DND-41 (cell line): Measurements from ENCODE around the gene LRRFIP2.
"Not testable (repeated sequence)": the region's sequence is repeated elsewhere in the genome, so short reads cannot be mapped to it uniquely, and the experiment has no call there.

Experiments used
- ATAC-seq: fragments of 200-7000 bp; cut with Tn5 transposase; 3 replicates; pipeline ENCODE4 v1.9.1; 2021; ENCODE audit warnings: low read depth; ENCODE audit not compliant: insufficient read depth
- DNase-seq: peaks from one replicate; pipeline ENCODE4 v3.0.0-alpha.2; 2020
- H2AFZ ChIP-seq: 2 replicates; pipeline ENCODE4 v1.6.0; 2012; ENCODE audit warnings: low read depth, low read length
- H3K27ac ChIP-seq: 2 replicates; pipeline ENCODE4 v1.5.1; 2012; ENCODE audit warnings: low read length, inconsistent platforms
- H3K27me3 ChIP-seq: fragments of 200-600 bp; sonication (generic); 2 replicates; pipeline ENCODE4 v1.6.0; 2012; ENCODE audit warnings: low read length, mild to moderate bottlenecking, inconsistent platforms; ENCODE audit not compliant: insufficient read depth, poor library complexity
- H3K36me3 ChIP-seq: 2 replicates; pipeline ENCODE4 v1.5.1; 2012; ENCODE audit warnings: low read length, inconsistent platforms; ENCODE audit not compliant: insufficient read depth
- H3K4me1 ChIP-seq: 2 replicates; pipeline ENCODE4 v1.5.1; 2012; ENCODE audit warnings: mild to moderate bottlenecking, low read length; ENCODE audit not compliant: insufficient read depth
- H3K4me2 ChIP-seq: 2 replicates; pipeline ENCODE4 v1.6.0; 2012; ENCODE audit warnings: mild to moderate bottlenecking, moderate library complexity, low read length, inconsistent platforms; ENCODE audit not compliant: insufficient read depth
- H3K4me3 ChIP-seq, 2 experiments: fragments of 200-600 bp in 1 of 2; shearing (Covaris generic) in 1 of 2; 2 replicates each; pipeline ENCODE4 v1.5.1; 2012 to 2016; ENCODE audit warnings: inconsistent platforms in 2 of 2, low read length in 2 of 2, mild to moderate bottlenecking in 2 of 2, low read depth in 1 of 2, moderate library complexity in 1 of 2
- H3K79me2 ChIP-seq: 2 replicates; pipeline ENCODE4 v1.6.0; 2012; ENCODE audit warnings: low read length, inconsistent platforms; ENCODE audit not compliant: insufficient read depth
- H3K9ac ChIP-seq: 2 replicates; pipeline ENCODE4 v1.6.0; 2012; ENCODE audit warnings: low read depth, mild to moderate bottlenecking, inconsistent platforms, low read length, moderate library complexity
- H3K9me3 ChIP-seq: 2 replicates; pipeline ENCODE4 v1.5.1; 2012; ENCODE audit warnings: low read length, moderate library complexity, mild to moderate bottlenecking, inconsistent platforms; ENCODE audit not compliant: insufficient read depth, severe bottlenecking
- H4K20me1 ChIP-seq: 2 replicates; pipeline ENCODE4 v1.6.0; 2012; ENCODE audit warnings: low read length; ENCODE audit not compliant: insufficient read depth
- EZH2 ChIP-seq: IDR thresholded peaks from 3 replicates; pipeline ENCODE4 v1.6.1; 2012; ENCODE audit warnings: borderline replicate concordance, low read depth, mild to moderate bottlenecking, moderate library complexity, low read length, inconsistent platforms; ENCODE audit not compliant: severe bottlenecking
- TF ChIP-seq, protein P1 (sequence below): IDR thresholded peaks from 2 replicates; pipeline ENCODE4 v1.5.1; 2012; ENCODE audit warnings: borderline replicate concordance, low read length, moderate library complexity, mild to moderate bottlenecking; ENCODE audit not compliant: poor library complexity, severe bottlenecking; ENCODE audit errors: extremely low read depth

LRRFIP2 gene

DNA sequence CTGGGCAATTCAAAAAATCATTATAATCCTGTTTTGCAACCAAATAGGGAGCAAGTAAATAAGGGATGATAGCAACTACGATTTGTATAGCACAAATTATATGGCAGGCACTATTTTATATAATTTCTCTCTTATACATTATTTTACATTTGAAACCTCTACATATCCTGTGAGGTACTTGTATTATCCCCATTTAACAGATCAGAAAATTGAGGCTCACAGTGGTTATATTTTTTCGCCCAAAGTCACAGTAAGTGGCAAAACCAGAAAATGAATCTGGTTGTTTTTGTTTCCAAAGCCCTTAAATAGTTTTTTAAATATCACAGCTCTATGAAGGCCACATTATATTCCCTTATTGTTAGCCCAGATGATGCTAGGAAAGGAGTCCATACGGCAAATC, 106.8 kb downstream of the LRRFIP2 start:
- TF ChIP-seq EZH2, result no peak
- TF ChIP-seq, protein P1, sequence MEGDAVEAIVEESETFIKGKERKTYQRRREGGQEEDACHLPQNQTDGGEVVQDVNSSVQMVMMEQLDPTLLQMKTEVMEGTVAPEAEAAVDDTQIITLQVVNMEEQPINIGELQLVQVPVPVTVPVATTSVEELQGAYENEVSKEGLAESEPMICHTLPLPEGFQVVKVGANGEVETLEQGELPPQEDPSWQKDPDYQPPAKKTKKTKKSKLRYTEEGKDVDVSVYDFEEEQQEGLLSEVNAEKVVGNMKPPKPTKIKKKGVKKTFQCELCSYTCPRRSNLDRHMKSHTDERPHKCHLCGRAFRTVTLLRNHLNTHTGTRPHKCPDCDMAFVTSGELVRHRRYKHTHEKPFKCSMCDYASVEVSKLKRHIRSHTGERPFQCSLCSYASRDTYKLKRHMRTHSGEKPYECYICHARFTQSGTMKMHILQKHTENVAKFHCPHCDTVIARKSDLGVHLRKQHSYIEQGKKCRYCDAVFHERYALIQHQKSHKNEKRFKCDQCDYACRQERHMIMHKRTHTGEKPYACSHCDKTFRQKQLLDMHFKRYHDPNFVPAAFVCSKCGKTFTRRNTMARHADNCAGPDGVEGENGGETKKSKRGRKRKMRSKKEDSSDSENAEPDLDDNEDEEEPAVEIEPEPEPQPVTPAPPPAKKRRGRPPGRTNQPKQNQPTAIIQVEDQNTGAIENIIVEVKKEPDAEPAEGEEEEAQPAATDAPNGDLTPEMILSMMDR, result no peak

DNA sequence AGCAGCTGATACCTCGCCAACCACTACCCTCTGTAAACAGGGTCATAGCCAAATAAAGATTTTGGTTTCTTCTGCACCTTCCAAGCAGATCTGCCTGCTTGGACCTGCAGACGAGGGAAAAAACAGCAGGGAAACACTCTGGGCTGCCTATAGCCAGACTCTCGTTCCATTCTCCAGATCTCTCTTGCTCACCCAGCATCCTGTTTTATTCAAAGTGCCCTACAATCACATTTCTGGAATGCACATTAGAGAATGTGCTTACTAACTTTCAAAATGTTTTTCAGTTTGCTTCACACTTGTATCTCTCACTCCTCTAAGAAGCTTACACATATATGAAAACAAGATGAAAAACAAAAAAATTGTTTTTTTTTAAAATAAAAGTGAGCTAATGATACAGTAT, 109.6 kb downstream of the LRRFIP2 start:
- Histone ChIP-seq H3K4me3 (no peak overlapping the region), H3K27ac (no peak overlapping the region), H3K36me3 (peaks cover 45% of the 10 kb centered on the region), H3K27me3 (no peaks in the 10 kb centered on the region), H3K9ac (no peak overlapping the region), H3K4me2 (no peak overlapping the region), H3K79me2 (no peaks in the 10 kb centered on the region), H3K9me3 (no peaks in the 10 kb centered on the region), H3K4me1 (no peaks in the 10 kb centered on the region), H4K20me1 (no peaks in the 10 kb centered on the region), H2AFZ (no peak overlapping the region)
- TF ChIP-seq EZH2, result no peak
- TF ChIP-seq, protein P1, result no peak
- ATAC-seq (no peak), DNase-seq (no peak)

More for the DNA sequence above, 106.8 kb downstream of the LRRFIP2 start:
- Histone ChIP-seq H3K4me1 (peaks cover 3% of the 10 kb centered on the region; the same call in 1 of the 2 replicates), H4K20me1 (no peaks in the 10 kb centered on the region), H3K9ac (no peak overlapping the region), H3K27ac (no peak overlapping the region), H3K36me3 (peaks cover 36% of the 10 kb centered on the region), H3K9me3 (no peaks in the 10 kb centered on the region), H2AFZ (no peak overlapping the region), H3K27me3 (no peaks in the 10 kb centered on the region), H3K4me2 (no peak overlapping the region), H3K4me3 (no peak overlapping the region), H3K79me2 (no peaks in the 10 kb centered on the region)
- ATAC-seq (no peak), DNase-seq (no peak)

DNA sequence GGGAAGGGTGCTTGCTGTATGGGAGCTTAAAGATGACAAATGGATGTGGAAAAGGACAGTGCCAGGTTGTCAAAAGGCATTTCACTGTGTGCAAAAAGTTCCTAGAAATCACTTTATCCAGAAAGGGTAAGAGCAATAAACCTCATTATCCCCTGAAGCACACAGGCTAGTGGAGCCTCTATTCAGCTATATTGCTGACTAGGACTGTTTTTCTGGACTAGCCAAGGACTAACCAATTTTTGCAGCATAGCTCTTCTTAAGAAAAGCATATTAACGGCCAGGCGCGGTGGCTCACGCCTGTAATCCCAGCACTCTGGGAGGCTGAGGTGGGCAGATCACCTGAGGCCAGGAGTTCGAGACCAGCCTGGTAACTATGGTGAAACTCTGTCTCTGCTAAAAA, 116.3 kb downstream of the LRRFIP2 start:
- no peak overlapping the region for H3K27ac ChIP-seq
- H4K20me1 ChIP-seq, result no peaks in the 10 kb centered on the region
- no peak for TF ChIP-seq EZH2
- TF ChIP-seq, protein P1, result no peak
- no peak overlapping the region for H3K4me2 ChIP-seq
- H2AFZ ChIP-seq, result no peak overlapping the region
- no peaks in the 10 kb centered on the region for H3K27me3 ChIP-seq
- H3K9me3 ChIP-seq, result no peaks in the 10 kb centered on the region
- H3K79me2 ChIP-seq, result no peaks in the 10 kb centered on the region
- no peak for ATAC-seq
- H3K4me1 ChIP-seq, result no peaks in the 10 kb centered on the region
- peaks cover 73% of the 10 kb centered on the region for H3K36me3 ChIP-seq
- H3K4me3 ChIP-seq, result no peak overlapping the region
- no peak for DNase-seq
- H3K9ac ChIP-seq, result no peak overlapping the region

DNA sequence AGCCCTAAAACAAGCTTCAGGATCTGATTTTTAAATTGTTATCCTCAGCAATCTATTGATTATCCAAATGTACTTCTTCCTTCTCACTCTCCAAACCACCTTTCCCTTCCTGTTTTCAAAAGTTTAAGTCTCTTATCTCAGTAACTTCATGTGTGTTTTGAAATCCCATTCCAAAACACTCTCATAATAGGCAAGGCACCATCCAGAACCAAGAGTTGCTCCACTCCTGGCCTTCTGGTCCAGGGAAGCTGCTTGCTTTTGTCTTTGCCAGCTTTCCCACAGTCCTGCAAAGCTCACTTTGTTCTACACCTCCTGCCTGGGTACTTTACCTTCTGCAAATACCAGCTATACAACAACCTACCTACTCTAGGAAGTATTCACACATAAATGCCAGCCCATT, 117.6 kb downstream of the LRRFIP2 start:
- no peak overlapping the region for H3K9ac ChIP-seq
- no peak for TF ChIP-seq EZH2
- TF ChIP-seq, protein P1, result no peak
- H3K79me2 ChIP-seq, result no peaks in the 10 kb centered on the region
- H3K36me3 ChIP-seq, result peaks cover 80% of the 10 kb centered on the region
- DNase-seq, result no peak
- H4K20me1 ChIP-seq, result no peaks in the 10 kb centered on the region
- no peak overlapping the region for H3K4me3 ChIP-seq
- no peak overlapping the region for H3K4me2 ChIP-seq
- no peak overlapping the region for H2AFZ ChIP-seq
- no peak for ATAC-seq
- H3K4me1 ChIP-seq, result no peaks in the 10 kb centered on the region
- no peaks in the 10 kb centered on the region for H3K9me3 ChIP-seq
- H3K27ac ChIP-seq, result no peak overlapping the region
- no peaks in the 10 kb centered on the region for H3K27me3 ChIP-seq

DNA sequence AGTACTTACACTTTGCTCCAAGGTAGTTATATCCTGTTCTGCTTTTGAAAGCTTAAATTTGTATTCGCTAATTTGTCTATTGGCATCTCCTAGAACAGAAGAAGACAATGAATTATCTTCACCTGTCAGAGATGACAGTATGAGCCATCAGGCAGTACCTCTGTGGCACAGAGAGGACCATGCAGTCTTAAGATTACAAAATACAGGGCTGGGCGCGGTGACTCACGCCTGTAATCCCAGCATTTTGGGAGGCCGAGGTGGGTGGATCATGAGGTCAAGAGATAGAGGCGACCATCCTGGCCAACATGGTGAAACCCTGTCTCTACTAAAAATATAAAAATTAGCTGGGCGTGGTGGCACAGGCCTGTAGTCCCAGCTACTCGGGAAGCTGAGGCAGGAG, 119.3 kb downstream of the LRRFIP2 start:
- not testable (repeated sequence) for H3K4me2 ChIP-seq, H3K79me2 ChIP-seq, H2AFZ ChIP-seq, H3K9ac ChIP-seq, H4K20me1 ChIP-seq, H3K4me3 ChIP-seq, H3K4me1 ChIP-seq, ATAC-seq, DNase-seq, H3K27me3 ChIP-seq, H3K27ac ChIP-seq, H3K9me3 ChIP-seq
- peaks cover 86% of the 10 kb centered on the region for H3K36me3 ChIP-seq
